ELF-1 (cell line): ENCODE data around the gene SPDYE18.
"Not testable (repeated sequence)": the region's sequence is repeated elsewhere in the genome, so short reads cannot be mapped to it uniquely, and the experiment has no call there.

Experiments used
- DNase-seq: peaks from one replicate; pipeline ENCODE4 v3.0.0-alpha.2; 2016; ENCODE audit warnings: low read depth, low spot score

SPDYE18 gene, protein sequence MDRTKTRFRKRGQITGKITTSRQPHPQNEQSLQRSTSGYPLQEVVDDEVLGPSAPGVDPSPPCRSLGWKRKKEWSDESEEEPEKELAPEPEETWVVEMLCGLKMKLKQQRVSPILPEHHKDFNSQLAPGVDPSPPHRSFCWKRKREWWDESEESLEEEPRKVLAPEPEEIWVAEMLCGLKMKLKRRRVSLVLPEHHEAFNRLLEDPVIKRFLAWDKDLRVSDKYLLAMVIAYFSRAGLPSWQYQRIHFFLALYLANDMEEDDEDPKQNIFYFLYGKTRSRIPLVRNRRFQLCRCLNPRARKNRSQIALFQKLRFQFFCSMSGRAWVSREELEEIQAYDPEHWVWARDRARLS

DNA sequence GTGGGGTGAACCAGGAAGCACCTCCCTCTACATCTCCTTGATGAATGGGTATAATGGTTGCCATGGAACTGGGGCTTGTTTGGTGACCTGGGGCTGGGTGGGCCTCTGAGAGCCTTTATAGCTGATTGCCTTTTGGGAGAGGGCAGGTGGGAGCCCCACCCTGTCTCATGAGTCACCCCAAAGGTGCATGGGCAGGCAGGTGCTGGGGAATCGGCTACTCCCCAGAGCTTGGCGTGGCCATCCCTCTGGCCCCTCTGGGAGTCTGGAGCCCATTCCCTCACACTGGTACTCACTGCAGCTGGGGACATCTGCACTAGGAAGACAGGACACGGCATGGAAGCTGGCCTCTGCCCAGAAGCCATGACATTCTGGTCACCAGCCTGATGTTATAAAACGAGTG is at the start of gene SPDYE18:
Gene SPDYE18, minus strand, starts transcription at position 2 of the 400 bp plus-strand sequence. CDS start 2,046 bp downstream, outside the sequence.
- not testable (repeated sequence) for DNase-seq

DNA sequence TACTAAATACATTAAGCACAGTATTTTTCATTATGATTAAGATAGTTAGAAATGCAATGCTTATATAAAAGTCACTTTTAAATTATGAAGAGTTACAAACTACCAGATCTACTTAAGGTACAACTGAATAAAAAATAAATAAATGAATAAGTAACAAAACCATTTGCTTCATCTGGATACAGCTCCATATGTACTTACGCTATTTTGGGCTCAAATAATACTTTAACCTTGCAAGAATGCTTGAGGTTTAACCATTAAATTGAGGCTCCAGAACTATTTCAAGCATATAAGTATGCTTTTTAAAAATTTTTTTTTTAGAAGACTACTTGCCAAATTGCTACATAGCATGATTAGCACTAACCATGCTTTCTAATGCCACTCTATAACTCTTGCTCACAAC is 46.0 kb upstream of the SPDYE18 start:
- DNase-seq, result not testable (repeated sequence)

- not testable (repeated sequence) for DNase-seq
Measured at GRCh38 chr7:77107659-77108058, 45.3 kb upstream of the SPDYE18 start.

DNA sequence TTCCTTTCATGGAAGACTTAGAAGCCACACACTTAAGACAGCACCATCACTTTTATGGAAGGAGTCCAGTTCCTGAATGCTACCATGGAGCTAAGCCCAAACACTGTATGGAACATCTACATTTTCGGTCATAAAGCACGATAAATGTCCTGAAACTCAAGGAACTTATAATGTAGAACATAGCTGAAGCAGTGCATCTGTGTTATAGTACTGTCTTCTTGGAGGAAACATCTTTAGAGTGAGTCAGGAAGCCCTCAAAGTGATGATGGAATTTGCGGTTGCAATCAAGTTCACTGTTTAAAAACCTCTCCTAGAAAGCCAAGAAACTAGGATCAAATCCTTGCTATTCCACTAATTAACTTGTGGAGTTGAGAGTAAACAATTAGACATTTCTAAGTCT is 43.5 kb upstream of the SPDYE18 start:
- DNase-seq, result not testable (repeated sequence)

- DNase-seq, result not testable (repeated sequence)
Measured at GRCh38 chr7:77102671-77103070, 40.3 kb upstream of the SPDYE18 start.

GRCh38 chr7:77101187-77101586 is 38.8 kb upstream of the SPDYE18 start:
- not testable (repeated sequence) for DNase-seq

DNA sequence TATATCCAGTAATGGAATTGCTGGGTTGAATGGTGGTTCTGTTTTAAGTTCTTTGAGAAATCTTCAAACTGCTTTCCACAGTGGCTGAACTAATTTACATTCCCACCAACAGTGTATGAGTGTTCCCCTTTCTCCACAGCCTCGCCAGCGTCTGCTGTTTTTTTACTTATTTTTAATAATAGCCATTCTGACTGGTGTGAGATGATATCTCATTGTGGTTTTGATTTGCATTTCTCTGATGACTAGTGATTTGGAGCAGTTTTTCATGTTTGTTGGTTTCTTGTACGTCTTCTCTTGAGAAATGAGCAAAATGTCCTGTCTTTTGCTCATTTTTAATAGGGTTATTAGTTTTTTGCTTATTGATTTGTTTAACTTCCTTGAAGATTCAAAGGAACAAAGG is 38.1 kb upstream of the SPDYE18 start:
- not testable (repeated sequence) for DNase-seq

- DNase-seq, result not testable (repeated sequence)
Measured at GRCh38 chr7:77092301-77092700, 29.9 kb upstream of the SPDYE18 start.

DNA sequence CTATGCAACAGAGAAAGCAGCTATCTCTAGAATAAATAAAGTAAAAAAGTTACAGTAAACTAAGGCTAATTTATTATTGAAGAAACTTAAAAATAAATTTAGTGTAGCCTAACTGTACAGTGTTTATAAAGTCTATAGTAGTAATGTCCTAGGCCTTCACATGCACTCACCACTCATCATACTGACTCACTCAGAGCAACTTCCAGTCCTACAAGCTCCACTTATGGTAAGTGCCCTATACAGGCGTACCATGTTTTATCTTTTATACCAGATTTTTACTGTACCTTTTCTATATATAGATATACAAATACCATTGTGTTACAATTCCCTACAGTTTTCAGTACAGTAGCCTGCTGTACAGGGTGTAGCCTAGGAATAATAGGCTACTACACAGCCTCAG is 19.8 kb upstream of the SPDYE18 start:
- DNase-seq, result not testable (repeated sequence)

- DNase-seq, result not testable (repeated sequence)
Measured at GRCh38 chr7:77080236-77080635, 17.9 kb upstream of the SPDYE18 start.

DNA sequence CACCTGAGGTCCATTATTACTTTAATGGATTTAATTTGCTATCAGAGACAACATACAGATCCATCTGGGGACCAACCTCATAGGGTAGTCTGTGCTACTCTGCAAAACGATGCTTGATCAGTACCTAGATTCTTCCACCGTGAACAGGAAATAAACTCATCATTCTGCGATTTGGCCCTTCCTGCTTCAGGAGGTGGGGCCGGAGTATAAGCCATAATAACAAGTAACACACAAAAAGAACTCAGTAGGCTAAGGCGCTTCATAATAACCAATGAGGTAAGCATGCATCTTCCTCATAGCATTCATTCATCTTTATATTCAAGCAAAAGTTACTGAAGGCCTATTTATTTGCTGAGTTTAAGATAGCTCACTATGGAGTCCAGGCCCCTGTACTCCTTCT is 17.3 kb upstream of the SPDYE18 start:
- DNase-seq, result not testable (repeated sequence)

GRCh38 chr7:77079112-77079511 is 16.8 kb upstream of the SPDYE18 start:
- DNase-seq, result not testable (repeated sequence)

GRCh38 chr7:77077060-77077459 is 14.7 kb upstream of the SPDYE18 start:
- not testable (repeated sequence) for DNase-seq

DNA sequence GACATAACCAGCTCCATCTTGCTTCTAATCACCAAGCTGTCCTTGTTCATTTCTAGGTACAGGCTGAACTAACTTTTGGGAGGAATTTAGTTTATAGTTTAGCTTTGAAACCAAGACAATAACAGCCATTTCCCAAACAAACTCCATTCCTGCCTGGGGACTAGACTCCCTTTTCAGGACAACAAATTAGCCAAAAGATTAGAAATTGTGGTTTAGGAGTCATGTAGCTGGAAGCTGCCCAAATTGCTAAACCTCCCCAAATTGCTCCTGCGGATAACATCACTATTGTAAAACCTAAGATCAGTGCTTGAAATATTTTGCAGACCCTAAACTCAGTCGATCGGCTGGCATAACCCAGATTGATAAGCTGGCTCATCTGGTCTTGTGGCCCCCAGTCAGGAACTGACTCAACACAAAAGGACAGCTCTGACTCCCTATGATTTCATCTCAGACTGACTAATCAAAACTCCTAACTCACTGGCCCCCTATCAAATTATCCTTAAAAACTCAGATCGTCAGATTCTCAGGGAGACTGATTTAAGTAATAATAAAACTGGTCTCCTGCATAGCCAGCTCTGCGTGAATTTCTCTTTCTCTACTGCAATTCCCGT is 12.5 kb upstream of the SPDYE18 start:
- not testable (repeated sequence) for DNase-seq

DNA sequence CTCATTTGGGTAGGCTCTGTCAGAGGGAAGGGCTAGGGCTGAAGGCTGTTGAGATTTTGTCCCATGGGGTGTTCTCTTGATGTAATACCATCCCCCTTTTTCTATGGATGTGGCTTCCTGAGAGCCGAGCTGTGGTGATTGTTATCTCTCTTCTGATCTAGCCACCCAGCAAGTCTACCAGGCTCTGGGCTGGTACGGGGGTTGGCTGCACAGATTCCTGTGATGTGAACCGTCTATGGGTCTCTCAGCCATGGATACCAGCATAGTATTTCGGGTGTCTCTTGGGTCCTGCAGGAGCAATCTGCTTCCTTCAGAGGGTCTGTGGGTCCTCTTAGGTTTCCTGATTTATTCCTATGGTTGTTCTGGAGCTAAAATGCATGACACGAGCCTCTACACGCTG is 8.8 kb upstream of the SPDYE18 start:
- DNase-seq, result not testable (repeated sequence)

GRCh38 chr7:77065869-77066268 is 3.5 kb upstream of the SPDYE18 start:
- DNase-seq, result not testable (repeated sequence)

DNA sequence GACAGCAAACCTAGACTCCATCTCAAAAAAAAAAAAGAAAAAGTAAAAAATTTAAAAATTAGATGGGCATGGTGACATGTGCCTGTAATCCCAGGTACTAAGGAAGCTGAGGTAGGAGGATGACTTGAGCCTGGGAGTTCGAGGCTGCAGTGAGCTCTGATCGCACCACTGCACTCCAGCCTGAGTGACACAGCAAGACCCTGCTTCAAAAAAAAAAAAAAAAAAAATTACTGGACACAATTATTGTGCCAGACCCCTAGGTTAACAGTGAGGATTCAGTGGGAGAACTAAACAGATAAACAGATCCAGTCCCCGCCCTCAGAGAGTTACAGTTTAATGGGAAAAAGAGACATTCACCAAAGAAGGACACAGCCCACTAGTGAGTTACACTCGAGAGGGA is 1.4 kb upstream of the SPDYE18 start:
- DNase-seq, result not testable (repeated sequence)

DNA sequence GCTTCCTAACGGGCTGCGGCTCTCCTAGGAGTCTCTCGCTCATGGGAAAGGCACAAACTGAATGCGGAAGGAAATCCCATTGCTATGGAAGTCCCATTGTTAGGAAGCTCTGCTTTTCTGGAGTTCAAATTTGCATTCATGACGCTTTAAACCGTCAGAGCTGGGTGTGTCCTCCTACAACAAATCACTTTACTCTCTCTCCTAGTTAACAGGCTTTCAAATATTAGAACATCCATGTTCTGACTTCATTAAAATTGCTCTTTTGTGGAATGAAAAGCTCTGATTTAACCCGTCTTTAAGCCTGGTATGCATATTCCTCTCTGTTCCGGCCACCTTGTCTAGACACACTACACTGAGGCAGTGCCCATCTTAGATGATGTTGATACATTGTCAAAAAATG is 30.1 kb downstream of the SPDYE18 start, which contains the start of gene SPDYE17:
Gene SPDYE17, minus strand, starts transcription at position 101 of the 400 bp plus-strand sequence. CDS start 1,791 bp downstream, outside the sequence.
- not testable (repeated sequence) for DNase-seq

GRCh38 chr7:77026349-77026748 is 36.0 kb downstream of the SPDYE18 start:
- not testable (repeated sequence) for DNase-seq

DNA sequence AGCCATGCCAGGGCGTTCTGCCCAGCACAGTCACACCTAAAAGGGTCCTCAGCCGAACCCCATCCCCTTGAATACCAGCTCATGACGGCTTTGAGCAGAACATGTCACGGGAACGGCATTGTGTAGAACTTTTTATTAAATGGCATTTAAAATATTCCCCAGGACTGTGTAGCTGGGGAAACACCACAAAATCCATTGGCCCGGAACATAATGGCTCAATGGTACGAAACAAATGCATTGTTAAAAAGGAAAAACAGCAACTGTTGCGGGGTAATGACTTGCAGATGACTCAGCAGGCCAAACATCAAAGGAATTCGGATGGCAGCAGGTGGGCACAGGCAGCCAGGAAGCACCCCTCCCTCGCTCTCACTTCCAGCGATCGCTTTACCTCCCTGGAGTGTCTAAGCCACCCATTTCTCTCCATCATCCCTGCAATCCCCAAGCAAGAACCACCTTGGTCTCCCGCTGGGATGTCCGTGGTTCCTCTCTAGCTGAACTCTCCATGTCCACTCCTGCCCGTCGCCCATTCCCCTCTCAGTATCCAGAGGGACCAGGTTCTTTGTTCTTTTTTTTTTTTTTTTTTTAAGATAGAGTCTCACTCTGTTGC is 52.2 kb downstream of the SPDYE18 start:
- DNase-seq, result peak; percentile 16

DNA sequence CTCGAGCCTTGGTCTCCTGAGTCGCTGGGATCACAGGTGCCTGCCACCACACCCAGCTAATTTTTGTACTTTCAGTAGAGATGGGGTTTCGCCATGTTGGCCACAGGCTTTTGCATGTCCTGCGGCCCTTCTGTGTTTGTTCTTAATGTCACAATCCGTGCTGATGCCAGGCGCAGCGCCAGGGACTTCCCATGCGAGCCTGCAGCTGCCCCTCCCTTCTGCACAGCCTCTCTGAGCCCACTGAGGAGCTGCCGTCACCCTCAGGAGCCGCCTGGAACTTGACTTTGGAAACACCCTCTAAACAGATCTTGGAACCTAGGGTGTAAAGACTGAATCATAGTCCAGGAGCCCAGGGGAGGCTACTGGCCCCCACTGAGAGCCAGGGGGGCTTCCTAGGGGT is 54.4 kb downstream of the SPDYE18 start:
- not testable (repeated sequence) for DNase-seq
